ENCODE measurements around the gene GPRIN1. TPM values are rescaled to one million over a fixed set of nuclear protein-coding genes. Genes with fewer than 3 reads are reported as not detected.

GPRIN1 gene
- 3.1 and 3.2 TPM in 2 replicates for total RNA-seq

GRCh38 chr5:176609724-176610434, at the start of gene GPRIN1:
GPRIN1 (minus strand) TSS chr5:176610156; CDS start chr5:176599834, 10,322 bp downstream.
- H3K9me3 Mint-ChIP-seq: no peaks in the 10 kb centered on the region
- H3K36me3 Mint-ChIP-seq (ENCODE audit: low read depth): no peaks in the 10 kb centered on the region
- peak within 1 kb of the TSS; percentile 76 for H3K27ac Mint-ChIP-seq
- intact Hi-C loops (cut with micrococcal nuclease): loop anchor here (1.0 to 2.0 kb wide), 3 partner anchors 37 to 73 kb away; partner anchors contain the start of genes RNF44 and TSPAN17
- DNase-seq (ENCODE audit: low spot score): peak; percentile 65
- peaks cover 20% of the 10 kb centered on the region for H3K4me1 Mint-ChIP-seq (ENCODE audit: low read depth)
- peaks cover 39% of the 10 kb centered on the region for H3K27me3 Mint-ChIP-seq (ENCODE audit: insufficient read depth)
- peak within 1 kb of the TSS; percentile 88 for H3K4me3 Mint-ChIP-seq

- Mint-ChIP-seq H3K4me1 (ENCODE audit: low read depth) (peaks cover 32% of the 10 kb centered on the region), H3K4me3 (no peak overlapping the region), H3K27ac (no peak overlapping the region), H3K27me3 (ENCODE audit: insufficient read depth) (peaks cover 8% of the 10 kb centered on the region), H3K9me3 (no peaks in the 10 kb centered on the region), H3K36me3 (ENCODE audit: low read depth) (peaks cover 9% of the 10 kb centered on the region)
- no peak for DNase-seq (ENCODE audit: low spot score)
- intact Hi-C loops (cut with micrococcal nuclease): loop anchor here (2.0 kb wide), 2 partner anchors 299 to 363 kb away; partner anchors contain the start of gene ZNF346
Measured at GRCh38 chr5:176659512-176659839, 49.5 kb upstream of the GPRIN1 start.

GRCh38 chr5:176658817-176659511, 49.0 kb upstream of the GPRIN1 start:
- no peaks in the 10 kb centered on the region for H3K9me3 Mint-ChIP-seq
- H3K27me3 Mint-ChIP-seq (ENCODE audit: insufficient read depth): peaks cover 3% of the 10 kb centered on the region
- intact Hi-C loops (cut with micrococcal nuclease): loop anchor here (1.0 to 2.0 kb wide), 3 partner anchors 300 to 453 kb away; partner anchors contain the start of gene ZNF346
- peaks cover 32% of the 10 kb centered on the region for H3K4me1 Mint-ChIP-seq (ENCODE audit: low read depth)
- peak overlapping the region; percentile 24 for H3K4me3 Mint-ChIP-seq
- peak; percentile 36 for DNase-seq (ENCODE audit: low spot score)
- H3K27ac Mint-ChIP-seq: no peak overlapping the region
- H3K36me3 Mint-ChIP-seq (ENCODE audit: low read depth): peaks cover 9% of the 10 kb centered on the region

GRCh38 chr5:176658007-176658599, 48.1 kb upstream of the GPRIN1 start:
- Mint-ChIP-seq H3K9me3 (no peaks in the 10 kb centered on the region), H3K4me1 (ENCODE audit: low read depth) (peaks cover 41% of the 10 kb centered on the region), H3K27me3 (ENCODE audit: insufficient read depth) (peaks cover 2% of the 10 kb centered on the region), H3K4me3 (peak overlapping the region; percentile 54), H3K36me3 (ENCODE audit: low read depth) (peaks cover 17% of the 10 kb centered on the region), H3K27ac (no peak overlapping the region)
- peak; percentile 53 for DNase-seq (ENCODE audit: low spot score)
- intact Hi-C loops (cut with micrococcal nuclease): loop anchor here (1.0 to 2.0 kb wide), 3 partner anchors 301 to 454 kb away; partner anchors contain the start of gene ZNF346

- H3K4me3 Mint-ChIP-seq: no peak overlapping the region
- H3K4me1 Mint-ChIP-seq (ENCODE audit: low read depth): peaks cover 57% of the 10 kb centered on the region
- peak overlapping the region; percentile 15 for H3K27ac Mint-ChIP-seq
- no peak for DNase-seq (ENCODE audit: low spot score)
- H3K9me3 Mint-ChIP-seq: no peaks in the 10 kb centered on the region
- intact Hi-C loops (cut with micrococcal nuclease): no loop called here
- H3K27me3 Mint-ChIP-seq (ENCODE audit: insufficient read depth): peaks cover 2% of the 10 kb centered on the region
- peaks cover 19% of the 10 kb centered on the region for H3K36me3 Mint-ChIP-seq (ENCODE audit: low read depth)
Measured at GRCh38 chr5:176656467-176656990, 46.6 kb upstream of the GPRIN1 start.

GRCh38 chr5:176654856-176655255, 44.9 kb upstream of the GPRIN1 start:
- no peak overlapping the region for H3K27ac Mint-ChIP-seq
- H3K9me3 Mint-ChIP-seq: no peaks in the 10 kb centered on the region
- H3K4me3 Mint-ChIP-seq: no peak overlapping the region
- DNase-seq (ENCODE audit: low spot score): no peak
- H3K4me1 Mint-ChIP-seq (ENCODE audit: low read depth): peaks cover 60% of the 10 kb centered on the region
- peaks cover 2% of the 10 kb centered on the region for H3K27me3 Mint-ChIP-seq (ENCODE audit: insufficient read depth)
- intact Hi-C loops (cut with micrococcal nuclease): no loop called here
- H3K36me3 Mint-ChIP-seq (ENCODE audit: low read depth): peaks cover 27% of the 10 kb centered on the region

GRCh38 chr5:176653401-176654385, 43.7 kb upstream of the GPRIN1 start:
- DNase-seq (ENCODE audit: low spot score): peak; percentile 44
- peak overlapping the region; percentile 50 for H3K4me3 Mint-ChIP-seq
- H3K27ac Mint-ChIP-seq: peak overlapping the region; percentile 90
- H3K4me1 Mint-ChIP-seq (ENCODE audit: low read depth): peaks cover 58% of the 10 kb centered on the region
- intact Hi-C loops (cut with micrococcal nuclease): loop anchor here (1.0 kb wide), 1 partner anchor 248 kb away; no protein-coding TSS in a partner anchor
- peaks cover 31% of the 10 kb centered on the region for H3K36me3 Mint-ChIP-seq (ENCODE audit: low read depth)
- H3K9me3 Mint-ChIP-seq: no peaks in the 10 kb centered on the region
- H3K27me3 Mint-ChIP-seq (ENCODE audit: insufficient read depth): peaks cover 2% of the 10 kb centered on the region

GRCh38 chr5:176652136-176652535, 42.2 kb upstream of the GPRIN1 start:
- H3K9me3 Mint-ChIP-seq: no peaks in the 10 kb centered on the region
- H3K36me3 Mint-ChIP-seq (ENCODE audit: low read depth): peaks cover 29% of the 10 kb centered on the region
- H3K4me1 Mint-ChIP-seq (ENCODE audit: low read depth): peaks cover 54% of the 10 kb centered on the region
- intact Hi-C loops (cut with micrococcal nuclease): no loop called here
- no peak overlapping the region for H3K4me3 Mint-ChIP-seq
- no peak overlapping the region for H3K27ac Mint-ChIP-seq
- DNase-seq (ENCODE audit: low spot score): no peak
- H3K27me3 Mint-ChIP-seq (ENCODE audit: insufficient read depth): peaks cover 2% of the 10 kb centered on the region

- H3K36me3 Mint-ChIP-seq (ENCODE audit: low read depth): peaks cover 29% of the 10 kb centered on the region
- no peak for DNase-seq (ENCODE audit: low spot score)
- H3K9me3 Mint-ChIP-seq: no peaks in the 10 kb centered on the region
- no peak overlapping the region for H3K4me3 Mint-ChIP-seq
- intact Hi-C loops (cut with micrococcal nuclease): no loop called here
- peaks cover 2% of the 10 kb centered on the region for H3K27me3 Mint-ChIP-seq (ENCODE audit: insufficient read depth)
- H3K27ac Mint-ChIP-seq: no peak overlapping the region
- H3K4me1 Mint-ChIP-seq (ENCODE audit: low read depth): peaks cover 60% of the 10 kb centered on the region
Measured at GRCh38 chr5:176651472-176651980, 41.6 kb upstream of the GPRIN1 start.

- intact Hi-C loops (cut with micrococcal nuclease): no loop called here
- H3K4me3 Mint-ChIP-seq: no peak overlapping the region
- H3K27ac Mint-ChIP-seq: no peak overlapping the region
- peaks cover 67% of the 10 kb centered on the region for H3K4me1 Mint-ChIP-seq (ENCODE audit: low read depth)
- peaks cover 2% of the 10 kb centered on the region for H3K27me3 Mint-ChIP-seq (ENCODE audit: insufficient read depth)
- H3K9me3 Mint-ChIP-seq: no peaks in the 10 kb centered on the region
- DNase-seq (ENCODE audit: low spot score): no peak
- H3K36me3 Mint-ChIP-seq (ENCODE audit: low read depth): peaks cover 26% of the 10 kb centered on the region
Measured at GRCh38 chr5:176650354-176650884, 40.5 kb upstream of the GPRIN1 start.

GRCh38 chr5:176648474-176649194, 38.7 kb upstream of the GPRIN1 start:
- no peak for DNase-seq (ENCODE audit: low spot score)
- Mint-ChIP-seq H3K4me3 (peak overlapping the region; percentile 86), H3K36me3 (ENCODE audit: low read depth) (peaks cover 21% of the 10 kb centered on the region), H3K27ac (peak overlapping the region; percentile 65), H3K4me1 (ENCODE audit: low read depth) (peaks cover 63% of the 10 kb centered on the region), H3K27me3 (ENCODE audit: insufficient read depth) (peaks cover 2% of the 10 kb centered on the region), H3K9me3 (no peaks in the 10 kb centered on the region)
- intact Hi-C loops (cut with micrococcal nuclease): loop anchor here (5.0 kb wide), 2 partner anchors 231 to 1504 kb away; partner anchors contain the start of genes CLTB and NHP2
